ENCODE measurements around the gene CLEC18A. TPM values are rescaled to one million over a fixed set of nuclear protein-coding genes. Genes with fewer than 3 reads are reported as not detected.
"Not testable (repeated sequence)": the region's sequence is repeated elsewhere in the genome, so short reads cannot be mapped to it uniquely, and the experiment has no call there.

Gene CLEC18A
- total RNA-seq: 1.1 and 1.2 TPM in 2 replicates
- long read RNA-seq: 0 reads

GRCh38 chr16:69951017-69951671 is at the start of gene CLEC18A:
CLEC18A (plus strand) TSS chr16:69951334; CDS start chr16:69951367, 33 bp downstream.
- not testable (repeated sequence) for H3K4me3 Mint-ChIP-seq (ENCODE audit: unreplicated experiment); H3K9me3 Mint-ChIP-seq (ENCODE audit: unreplicated experiment)

GRCh38 chr16:69903865-69904415 is 47.2 kb upstream of the CLEC18A start:
- no peaks in the 10 kb centered on the region for H3K9me3 Mint-ChIP-seq (ENCODE audit: unreplicated experiment)
- DNase-seq (ENCODE audit: extremely low spot score, unreplicated experiment): no peak

More at GRCh38 chr16:69951017-69951671, at the start of gene CLEC18A:
- not testable (repeated sequence) for DNase-seq (ENCODE audit: extremely low spot score, unreplicated experiment); H3K27me3 Mint-ChIP-seq (ENCODE audit: unreplicated experiment); H3K36me3 Mint-ChIP-seq (ENCODE audit: unreplicated experiment); H3K27ac Mint-ChIP-seq (ENCODE audit: unreplicated experiment); H3K4me1 Mint-ChIP-seq (ENCODE audit: unreplicated experiment)

DNA sequence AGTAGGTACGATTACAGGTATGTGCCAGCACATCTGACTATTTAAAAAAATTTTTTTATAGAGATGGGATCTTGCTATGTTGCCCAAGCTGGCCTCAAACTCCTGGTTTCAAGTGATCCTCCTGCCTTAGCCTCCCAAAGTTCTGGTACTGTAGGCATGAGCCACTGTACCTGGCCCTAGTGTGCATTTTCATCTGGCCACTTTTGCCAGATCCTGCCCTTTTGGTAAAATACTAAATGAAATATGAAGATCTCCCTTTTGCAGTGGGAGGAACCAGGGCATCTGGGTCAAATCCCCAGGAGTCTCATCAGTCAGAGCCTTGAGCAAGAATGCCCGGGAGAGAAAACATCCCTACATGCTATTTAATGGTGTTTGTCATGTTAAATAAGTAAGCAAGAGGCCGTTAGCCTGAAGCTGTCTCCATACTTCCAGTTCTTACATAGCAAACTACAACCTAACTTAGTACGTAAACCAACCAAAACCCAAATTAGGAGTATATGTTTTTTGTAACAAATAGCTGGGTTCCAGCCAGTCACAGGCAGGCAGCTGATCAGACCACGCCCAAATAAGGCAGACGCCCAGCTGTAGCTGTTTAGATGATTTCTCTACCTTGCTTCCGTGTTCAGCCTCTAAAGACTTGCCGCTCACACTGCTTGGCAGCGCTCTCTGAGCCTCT is 46.5 kb upstream of the CLEC18A start:
- Mint-ChIP-seq H3K4me1 (ENCODE audit: unreplicated experiment) (peaks cover 16% of the 10 kb centered on the region), H3K36me3 (ENCODE audit: unreplicated experiment) (peaks cover 11% of the 10 kb centered on the region), H3K9me3 (ENCODE audit: unreplicated experiment) (no peaks in the 10 kb centered on the region), H3K27me3 (ENCODE audit: unreplicated experiment) (no peaks in the 10 kb centered on the region), H3K4me3 (ENCODE audit: unreplicated experiment) (no peak overlapping the region), H3K27ac (ENCODE audit: unreplicated experiment) (no peak overlapping the region)
- TF ChIP-seq CTCF (IDR thresholded peaks at IDR 0.05): no peak
- DNase-seq (ENCODE audit: extremely low spot score, unreplicated experiment): no peak

More at GRCh38 chr16:69903865-69904415, 47.2 kb upstream of the CLEC18A start:
- peaks cover 6% of the 10 kb centered on the region for H3K36me3 Mint-ChIP-seq (ENCODE audit: unreplicated experiment)
- no peaks in the 10 kb centered on the region for H3K27me3 Mint-ChIP-seq (ENCODE audit: unreplicated experiment)
- TF ChIP-seq CTCF (IDR thresholded peaks at IDR 0.05): no peak
- H3K27ac Mint-ChIP-seq (ENCODE audit: unreplicated experiment): no peak overlapping the region
- H3K4me3 Mint-ChIP-seq (ENCODE audit: unreplicated experiment): no peak overlapping the region
- H3K4me1 Mint-ChIP-seq (ENCODE audit: unreplicated experiment): peaks cover 16% of the 10 kb centered on the region

- Mint-ChIP-seq H3K27ac (ENCODE audit: unreplicated experiment) (no peak overlapping the region), H3K36me3 (ENCODE audit: unreplicated experiment) (peaks cover 15% of the 10 kb centered on the region), H3K4me1 (ENCODE audit: unreplicated experiment) (peaks cover 16% of the 10 kb centered on the region), H3K9me3 (ENCODE audit: unreplicated experiment) (no peaks in the 10 kb centered on the region), H3K4me3 (ENCODE audit: unreplicated experiment) (no peak overlapping the region), H3K27me3 (ENCODE audit: unreplicated experiment) (no peaks in the 10 kb centered on the region)
- no peak for DNase-seq (ENCODE audit: extremely low spot score, unreplicated experiment)
- no peak for TF ChIP-seq CTCF (IDR thresholded peaks at IDR 0.05)
Observed at GRCh38 chr16:69905171-69905555, 46.0 kb upstream of the CLEC18A start.

- H3K36me3 Mint-ChIP-seq (ENCODE audit: unreplicated experiment): peaks cover 15% of the 10 kb centered on the region
- no peak overlapping the region for H3K4me3 Mint-ChIP-seq (ENCODE audit: unreplicated experiment)
- peak overlapping the region; percentile 4 for H3K27ac Mint-ChIP-seq (ENCODE audit: unreplicated experiment)
- H3K27me3 Mint-ChIP-seq (ENCODE audit: unreplicated experiment): no peaks in the 10 kb centered on the region
- DNase-seq (ENCODE audit: extremely low spot score, unreplicated experiment): no peak
- no peak for TF ChIP-seq CTCF (IDR thresholded peaks at IDR 0.05)
- H3K9me3 Mint-ChIP-seq (ENCODE audit: unreplicated experiment): no peaks in the 10 kb centered on the region
- peaks cover 16% of the 10 kb centered on the region for H3K4me1 Mint-ChIP-seq (ENCODE audit: unreplicated experiment)
Observed at GRCh38 chr16:69906838-69907401, 44.2 kb upstream of the CLEC18A start.
